ENCODE data around the gene ABT1. TPM values are rescaled to one million over a fixed set of nuclear protein-coding genes. Genes with fewer than 3 reads are reported as not detected.

Gene ABT1
- total RNA-seq, 2 experiments from 2014 or later: 26.3 to 34.6 TPM

DNA sequence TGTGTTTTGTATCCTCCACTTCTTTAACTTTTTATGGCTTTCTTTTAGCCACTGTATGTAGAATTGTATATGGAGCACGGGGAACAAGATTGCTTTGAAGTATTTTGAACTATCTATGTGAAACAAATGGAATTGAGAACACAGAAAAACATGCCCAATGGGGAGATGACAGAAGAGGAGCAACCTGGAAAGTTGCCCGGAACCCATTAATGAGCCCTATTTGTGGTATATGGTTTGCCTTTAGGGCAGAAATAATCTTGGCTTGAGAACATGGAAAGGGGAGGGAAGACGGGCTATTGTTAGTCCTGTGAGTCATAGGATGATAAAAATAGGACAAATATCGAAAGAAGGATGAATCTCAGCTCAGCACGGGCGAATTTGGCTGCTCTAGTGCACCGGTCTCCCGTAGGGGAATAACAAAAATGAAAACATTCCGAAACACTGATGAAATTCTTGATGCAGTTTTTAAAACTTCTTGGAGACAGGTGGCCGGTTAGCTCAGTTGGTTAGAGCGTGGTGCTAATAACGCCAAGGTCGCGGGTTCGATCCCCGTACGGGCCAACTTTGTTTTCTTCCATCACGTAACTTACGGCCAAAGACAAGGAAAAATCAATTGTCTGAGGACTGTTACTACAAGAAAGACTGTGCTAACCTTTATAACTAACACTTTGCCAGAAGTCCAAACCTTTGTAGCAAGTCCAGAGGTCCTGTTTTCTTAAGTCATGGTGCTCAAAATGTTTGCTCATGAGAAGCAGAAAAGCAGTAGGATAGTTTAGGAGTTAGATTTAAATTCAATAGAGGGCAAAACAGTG lies 42.9 kb upstream of the ABT1 start:
- DNase-seq (ENCODE audit: low spot score): peak; percentile 84
- intact Hi-C loops (cut with micrococcal nuclease; ENCODE audit: unreplicated experiment): loop anchor here (1.0 to 10.0 kb wide), 6 partner anchors 17 to 921 kb away; partner anchors contain the start of gene ZNF184
- BruUV-seq (replicated peaks): no TSS peak
- Histone ChIP-seq H3K9me2 (ENCODE audit: insufficient read depth, low read length) (no peaks in the 10 kb centered on the region), H3K79me2 (ENCODE audit: insufficient read depth, low read depth, low read length) (no peaks in the 10 kb centered on the region), H3K4me1 (ENCODE audit: insufficient read depth, low read length, poor library complexity, severe bottlenecking) (peaks cover 62% of the 10 kb centered on the region), H3K36me3 (ENCODE audit: insufficient read depth, low read length) (no peaks in the 10 kb centered on the region), H4K20me1 (ENCODE audit: insufficient read depth, low read length) (no peaks in the 10 kb centered on the region), H3K4me2 (ENCODE audit: low read length) (peak overlapping the region; percentile 98), H2AFZ (ENCODE audit: low read length) (peak overlapping the region; percentile 82), H3K27ac (ENCODE audit: low read depth, low read length, poor library complexity, severe bottlenecking) (peak overlapping the region; percentile 91), H3K4me3 (ENCODE audit: low read depth, low read length, poor library complexity, severe bottlenecking) (peak overlapping the region; percentile 80), H3K9me3 (ENCODE audit: low read length) (no peaks in the 10 kb centered on the region)
- CTCF ChIA-PET (ENCODE audit: unreplicated experiment): interaction anchor here (0.6 kb wide), 1 partner anchor 212 kb away, joined by 7 read pairs; no protein-coding TSS in a partner anchor
- POLR2A ChIA-PET: interaction anchor here (0.7 to 3.9 kb wide), 9 partner anchors 9 to 529 kb away, joined by 3 to 24 read pairs (median 4); partner anchors contain the start of gene HMGN4
- TF ChIP-seq, protein P1, sequence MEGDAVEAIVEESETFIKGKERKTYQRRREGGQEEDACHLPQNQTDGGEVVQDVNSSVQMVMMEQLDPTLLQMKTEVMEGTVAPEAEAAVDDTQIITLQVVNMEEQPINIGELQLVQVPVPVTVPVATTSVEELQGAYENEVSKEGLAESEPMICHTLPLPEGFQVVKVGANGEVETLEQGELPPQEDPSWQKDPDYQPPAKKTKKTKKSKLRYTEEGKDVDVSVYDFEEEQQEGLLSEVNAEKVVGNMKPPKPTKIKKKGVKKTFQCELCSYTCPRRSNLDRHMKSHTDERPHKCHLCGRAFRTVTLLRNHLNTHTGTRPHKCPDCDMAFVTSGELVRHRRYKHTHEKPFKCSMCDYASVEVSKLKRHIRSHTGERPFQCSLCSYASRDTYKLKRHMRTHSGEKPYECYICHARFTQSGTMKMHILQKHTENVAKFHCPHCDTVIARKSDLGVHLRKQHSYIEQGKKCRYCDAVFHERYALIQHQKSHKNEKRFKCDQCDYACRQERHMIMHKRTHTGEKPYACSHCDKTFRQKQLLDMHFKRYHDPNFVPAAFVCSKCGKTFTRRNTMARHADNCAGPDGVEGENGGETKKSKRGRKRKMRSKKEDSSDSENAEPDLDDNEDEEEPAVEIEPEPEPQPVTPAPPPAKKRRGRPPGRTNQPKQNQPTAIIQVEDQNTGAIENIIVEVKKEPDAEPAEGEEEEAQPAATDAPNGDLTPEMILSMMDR (conservative IDR thresholded peaks at IDR 0.05; ENCODE audit: low read length): no peak
- TF ChIP-seq EZH2phosphoT487 (IDR thresholded peaks at IDR 0.05; ENCODE audit: borderline replicate concordance, low read depth, low read length): no peak

DNA sequence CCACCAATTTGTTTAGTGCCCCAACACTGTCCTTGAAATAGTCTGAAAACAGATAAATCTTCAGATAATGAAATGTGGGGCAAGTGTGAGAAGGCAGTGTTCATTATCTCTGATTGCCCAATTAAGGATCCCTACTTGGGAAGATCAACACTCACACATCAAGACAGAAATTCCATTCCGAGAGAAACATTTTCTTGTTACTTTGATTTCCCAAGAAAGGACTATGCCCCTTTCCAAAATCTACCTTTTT lies 42.4 kb upstream of the ABT1 start:
- no peaks in the 10 kb centered on the region for H3K9me3 ChIP-seq (ENCODE audit: low read length)
- no peak for DNase-seq (ENCODE audit: low spot score)
- peaks cover 61% of the 10 kb centered on the region for H3K4me1 ChIP-seq (ENCODE audit: insufficient read depth, low read length, poor library complexity, severe bottlenecking)
- H3K36me3 ChIP-seq (ENCODE audit: insufficient read depth, low read length): no peaks in the 10 kb centered on the region
- no peaks in the 10 kb centered on the region for H3K79me2 ChIP-seq (ENCODE audit: insufficient read depth, low read depth, low read length)
- peak overlapping the region; percentile 91 for H3K27ac ChIP-seq (ENCODE audit: low read depth, low read length, poor library complexity, severe bottlenecking)
- peak overlapping the region; percentile 98 for H3K4me2 ChIP-seq (ENCODE audit: low read length)
- ChIA-PET POLR2A (interaction anchor here (0.8 to 3.9 kb wide), 7 partner anchors 9 to 231 kb away, joined by 3 to 24 read pairs (median 4); partner anchors contain the start of gene HMGN4), CTCF (ENCODE audit: unreplicated experiment) (interaction anchor here (0.6 kb wide), 1 partner anchor 213 kb away, joined by 7 read pairs; no protein-coding TSS in a partner anchor)
- H3K4me3 ChIP-seq (ENCODE audit: low read depth, low read length, poor library complexity, severe bottlenecking): peak overlapping the region; percentile 80
- H3K9me2 ChIP-seq (ENCODE audit: insufficient read depth, low read length): no peaks in the 10 kb centered on the region
- peak overlapping the region; percentile 82 for H2AFZ ChIP-seq (ENCODE audit: low read length)
- TF ChIP-seq EZH2phosphoT487 (IDR thresholded peaks at IDR 0.05; ENCODE audit: borderline replicate concordance, low read depth, low read length): no peak
- TF ChIP-seq, protein P1 (conservative IDR thresholded peaks at IDR 0.05; ENCODE audit: low read length): no peak
- intact Hi-C loops (cut with micrococcal nuclease; ENCODE audit: unreplicated experiment): loop anchor here (1.0 to 10.0 kb wide), 4 partner anchors 17 to 920 kb away; partner anchors contain the start of gene ZNF184
- H4K20me1 ChIP-seq (ENCODE audit: insufficient read depth, low read length): no peaks in the 10 kb centered on the region
- BruUV-seq (replicated peaks): no TSS peak
